Measurements from ENCODE around the gene LYPD3. TPM values are rescaled to one million over a fixed set of nuclear protein-coding genes. Genes with fewer than 3 reads are reported as not detected.

Gene LYPD3
- total RNA-seq, 1 donor from 2014 or later: 0.24 TPM

- H3K4me3 Mint-ChIP-seq: peak overlapping the region; percentile 93
- peak; percentile 84 for DNase-seq (ENCODE audit: low spot score)
- Histone ChIP-seq H3F3A (ENCODE audit: low read depth) (peaks cover 13% of the 10 kb centered on the region), H3K27ac (no peak overlapping the region), H3K79me2 (ENCODE audit: low read depth) (no peaks in the 10 kb centered on the region), H3K4me1 (no peaks in the 10 kb centered on the region), H3K4me3 (peak overlapping the region; percentile 77), H3K9ac (no peak overlapping the region), H3K9me3 (ENCODE audit: low read depth) (no peaks in the 10 kb centered on the region), H3K27me3 (peaks cover 63% of the 10 kb centered on the region), H3K4me2 (peak overlapping the region; percentile 67), H2AFZ (replicated peaks) (peak overlapping the region; percentile 97), H4K20me1 (ENCODE audit: low read depth) (no peaks in the 10 kb centered on the region), H3K36me3 (no peaks in the 10 kb centered on the region)
- TF ChIP-seq EZH2phosphoT487 (IDR thresholded peaks at IDR 0.05) (no peak), CTCF (IDR thresholded peaks at IDR 0.05) (no peak), EZH2 (IDR thresholded peaks at IDR 0.05) (no peak)
- H3K4me1 Mint-ChIP-seq: peaks cover 10% of the 10 kb centered on the region
- H3K36me3 Mint-ChIP-seq: no peaks in the 10 kb centered on the region
- no peaks in the 10 kb centered on the region for H3K9me3 Mint-ChIP-seq
- no peak overlapping the region for H3K27ac Mint-ChIP-seq
- H3K27me3 Mint-ChIP-seq (ENCODE audit: insufficient read depth, low read depth): peaks cover 37% of the 10 kb centered on the region
Observed at GRCh38 chr19:43464134-43464775, 1.2 kb downstream of the LYPD3 start.

- H3K9me3 ChIP-seq (ENCODE audit: low read depth): no peaks in the 10 kb centered on the region
- H3K79me2 ChIP-seq (ENCODE audit: low read depth): no peaks in the 10 kb centered on the region
- Mint-ChIP-seq H3K27ac (no peak overlapping the region), H3K36me3 (no peaks in the 10 kb centered on the region), H3K9me3 (no peaks in the 10 kb centered on the region), H3K27me3 (ENCODE audit: insufficient read depth, low read depth) (peaks cover 37% of the 10 kb centered on the region), H3K4me3 (peak overlapping the region; percentile 93), H3K4me1 (peaks cover 10% of the 10 kb centered on the region)
- H3K4me2 ChIP-seq: peak overlapping the region; percentile 67
- peak; percentile 97 for DNase-seq (ENCODE audit: low spot score)
- no peaks in the 10 kb centered on the region for H3K36me3 ChIP-seq
- H3K4me3 ChIP-seq: peak overlapping the region; percentile 77
- no peak for TF ChIP-seq EZH2 (IDR thresholded peaks at IDR 0.05)
- no peak for TF ChIP-seq EZH2phosphoT487 (IDR thresholded peaks at IDR 0.05)
- no peak for TF ChIP-seq CTCF (IDR thresholded peaks at IDR 0.05)
- H2AFZ ChIP-seq (replicated peaks): peak overlapping the region; percentile 98
- no peak overlapping the region for H3K27ac ChIP-seq
- peaks cover 63% of the 10 kb centered on the region for H3K27me3 ChIP-seq
- peaks cover 13% of the 10 kb centered on the region for H3F3A ChIP-seq (ENCODE audit: low read depth)
- no peaks in the 10 kb centered on the region for H3K4me1 ChIP-seq
- no peak overlapping the region for H3K9ac ChIP-seq
- no peaks in the 10 kb centered on the region for H4K20me1 ChIP-seq (ENCODE audit: low read depth)
Observed at GRCh38 chr19:43463381-43464133, 1.9 kb downstream of the LYPD3 start.

- H3K9ac ChIP-seq: no peak overlapping the region
- peak overlapping the region; percentile 79 for H3K4me2 ChIP-seq
- peaks cover 36% of the 10 kb centered on the region for H3K27me3 Mint-ChIP-seq (ENCODE audit: insufficient read depth, low read depth)
- peak overlapping the region; percentile 93 for H3K4me3 Mint-ChIP-seq
- DNase-seq (ENCODE audit: low spot score): no peak
- H3K79me2 ChIP-seq (ENCODE audit: low read depth): no peaks in the 10 kb centered on the region
- no peak overlapping the region for H3K27ac ChIP-seq
- no peaks in the 10 kb centered on the region for H3K4me1 ChIP-seq
- peaks cover 63% of the 10 kb centered on the region for H3K27me3 ChIP-seq
- peak overlapping the region; percentile 98 for H2AFZ ChIP-seq (replicated peaks)
- TF ChIP-seq EZH2 (IDR thresholded peaks at IDR 0.05): peak; percentile 46
- TF ChIP-seq EZH2phosphoT487 (IDR thresholded peaks at IDR 0.05): no peak
- TF ChIP-seq CTCF (IDR thresholded peaks at IDR 0.05): no peak
- no peaks in the 10 kb centered on the region for H3K36me3 ChIP-seq
- H3K9me3 Mint-ChIP-seq: no peaks in the 10 kb centered on the region
- no peaks in the 10 kb centered on the region for H3K36me3 Mint-ChIP-seq
- H3F3A ChIP-seq (ENCODE audit: low read depth): peaks cover 13% of the 10 kb centered on the region
- no peak overlapping the region for H3K27ac Mint-ChIP-seq
- H3K4me3 ChIP-seq: peak overlapping the region; percentile 77
- peaks cover 10% of the 10 kb centered on the region for H3K4me1 Mint-ChIP-seq
- H4K20me1 ChIP-seq (ENCODE audit: low read depth): no peaks in the 10 kb centered on the region
- no peaks in the 10 kb centered on the region for H3K9me3 ChIP-seq (ENCODE audit: low read depth)
Observed at GRCh38 chr19:43462785-43463380, 2.5 kb downstream of the LYPD3 start.

Measured in neural progenitor cell (in vitro differentiated cells).